ENCODE measurements around the gene JAZF1.

Gene JAZF1

DNA sequence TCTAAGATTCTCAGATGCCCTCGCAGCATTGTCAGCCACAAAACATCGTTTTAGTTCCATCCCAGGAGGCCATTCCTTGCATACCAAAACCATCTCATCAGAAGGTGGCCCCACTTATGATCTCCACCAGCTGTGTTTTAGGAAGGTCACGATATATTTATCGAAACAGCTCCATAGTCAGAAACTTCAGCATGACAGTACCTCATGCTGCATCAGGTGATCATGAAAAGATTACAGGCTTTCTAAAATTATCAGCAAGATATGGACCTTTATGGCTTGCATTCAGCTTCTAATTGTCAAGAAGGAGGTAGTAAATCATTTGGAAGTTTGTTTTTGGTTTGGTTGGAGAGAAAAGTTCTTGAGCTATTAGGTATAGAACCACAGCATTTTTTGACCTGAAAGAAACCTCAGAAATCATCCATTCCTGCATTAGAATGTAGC is 20.0 kb downstream of the JAZF1 start:
- TF ChIP-seq, protein P1, sequence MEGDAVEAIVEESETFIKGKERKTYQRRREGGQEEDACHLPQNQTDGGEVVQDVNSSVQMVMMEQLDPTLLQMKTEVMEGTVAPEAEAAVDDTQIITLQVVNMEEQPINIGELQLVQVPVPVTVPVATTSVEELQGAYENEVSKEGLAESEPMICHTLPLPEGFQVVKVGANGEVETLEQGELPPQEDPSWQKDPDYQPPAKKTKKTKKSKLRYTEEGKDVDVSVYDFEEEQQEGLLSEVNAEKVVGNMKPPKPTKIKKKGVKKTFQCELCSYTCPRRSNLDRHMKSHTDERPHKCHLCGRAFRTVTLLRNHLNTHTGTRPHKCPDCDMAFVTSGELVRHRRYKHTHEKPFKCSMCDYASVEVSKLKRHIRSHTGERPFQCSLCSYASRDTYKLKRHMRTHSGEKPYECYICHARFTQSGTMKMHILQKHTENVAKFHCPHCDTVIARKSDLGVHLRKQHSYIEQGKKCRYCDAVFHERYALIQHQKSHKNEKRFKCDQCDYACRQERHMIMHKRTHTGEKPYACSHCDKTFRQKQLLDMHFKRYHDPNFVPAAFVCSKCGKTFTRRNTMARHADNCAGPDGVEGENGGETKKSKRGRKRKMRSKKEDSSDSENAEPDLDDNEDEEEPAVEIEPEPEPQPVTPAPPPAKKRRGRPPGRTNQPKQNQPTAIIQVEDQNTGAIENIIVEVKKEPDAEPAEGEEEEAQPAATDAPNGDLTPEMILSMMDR (IDR thresholded peaks at IDR 0.05): no peak
- no peaks in the 10 kb centered on the region for H3K36me3 ChIP-seq
- peaks cover 4 to 6% of the 10 kb centered on the region in 2 experiments for H3K4me1 ChIP-seq (ENCODE audit: control insufficient read depth in 1 of 2, insufficient read depth in 1 of 2, low read depth in 1 of 2, low read length in 1 of 2)
- no peaks in the 10 kb centered on the region for H3K27me3 ChIP-seq
- H3K4me3 ChIP-seq (ENCODE audit: low read depth in 1 of 2, low read length in 1 of 2): no peak overlapping the region
- no peaks in the 10 kb centered on the region for H3K9me3 ChIP-seq
- H3K27ac ChIP-seq: no peak overlapping the region

DNA sequence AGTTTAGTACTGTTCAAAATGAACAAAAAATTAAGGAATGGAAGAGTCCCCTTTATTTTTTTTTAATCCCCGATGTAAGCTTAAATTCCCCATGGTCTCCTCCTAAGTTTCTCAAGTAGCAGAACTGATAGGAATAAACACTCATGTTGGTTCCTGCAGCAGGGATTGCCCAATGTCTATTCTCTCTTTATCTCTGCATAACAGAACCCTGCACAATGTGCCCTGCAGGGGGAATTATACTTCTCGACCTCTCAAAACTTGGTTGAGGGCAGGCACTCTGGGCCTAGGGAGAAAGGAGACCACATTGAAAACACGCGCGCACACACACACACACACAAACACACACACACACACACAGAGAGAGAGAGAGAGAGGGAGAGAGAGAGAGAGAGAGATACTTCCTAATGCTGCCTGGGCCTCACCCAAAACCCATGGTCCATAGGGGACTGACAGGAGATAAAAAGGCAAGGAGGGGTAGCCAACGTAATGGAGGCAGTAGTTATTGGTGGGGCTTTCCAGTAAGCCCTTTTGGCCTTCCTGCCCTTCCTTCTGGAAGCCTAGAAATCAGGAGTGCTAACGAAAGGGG is 22.7 kb downstream of the JAZF1 start:
- TF ChIP-seq, protein P1 (IDR thresholded peaks at IDR 0.05): no peak
- H3K4me1 ChIP-seq (ENCODE audit: control insufficient read depth in 1 of 2, insufficient read depth in 1 of 2, low read depth in 1 of 2, low read length in 1 of 2): peaks cover 14% of the 10 kb centered on the region in 2 experiments

DNA sequence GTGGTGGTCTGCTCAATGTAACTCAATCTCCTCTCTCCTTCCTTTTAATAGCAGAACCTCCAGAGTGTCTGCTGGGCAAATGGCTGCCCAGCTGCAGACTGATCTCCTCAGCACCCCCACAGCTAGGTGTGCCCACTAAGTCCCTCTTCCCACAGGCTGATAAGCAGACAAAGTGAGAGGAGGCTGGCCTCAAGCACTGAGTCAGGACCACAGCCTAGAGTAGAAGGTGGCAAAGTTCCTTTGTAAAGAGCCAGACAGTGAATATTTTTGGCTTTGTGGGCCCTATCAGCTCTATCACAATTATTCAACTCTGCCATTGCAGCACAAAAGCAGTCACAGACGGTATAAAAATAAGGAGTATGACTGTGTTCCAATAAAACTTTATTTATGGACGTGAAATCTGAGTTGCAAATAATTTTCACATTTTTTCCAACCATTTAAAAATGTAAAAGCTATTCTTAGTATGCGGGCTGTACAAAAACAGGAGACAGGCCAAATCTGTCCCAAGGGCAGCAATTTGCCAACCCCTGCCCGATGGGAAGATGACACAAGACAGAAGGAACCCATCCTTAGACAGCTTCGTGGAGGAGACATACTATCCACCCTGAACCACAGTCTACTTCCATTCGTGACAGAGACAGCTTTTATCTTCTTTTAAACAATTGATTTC is 23.4 kb downstream of the JAZF1 start:
- H3K4me1 ChIP-seq (ENCODE audit: control insufficient read depth in 1 of 2, insufficient read depth in 1 of 2, low read depth in 1 of 2, low read length in 1 of 2): peaks cover 14% of the 10 kb centered on the region in 2 experiments
- H3K4me3 ChIP-seq (ENCODE audit: low read depth in 1 of 2, low read length in 1 of 2): no peak overlapping the region
- no peaks in the 10 kb centered on the region for H3K36me3 ChIP-seq
- H3K27ac ChIP-seq: no peak overlapping the region
- no peaks in the 10 kb centered on the region for H3K27me3 ChIP-seq
- TF ChIP-seq, protein P1 (IDR thresholded peaks at IDR 0.05): no peak
- no peaks in the 10 kb centered on the region for H3K9me3 ChIP-seq

More for the DNA sequence above, 22.7 kb downstream of the JAZF1 start:
- no peaks in the 10 kb centered on the region for H3K36me3 ChIP-seq
- H3K27me3 ChIP-seq: no peaks in the 10 kb centered on the region
- H3K27ac ChIP-seq: no peak overlapping the region
- H3K9me3 ChIP-seq: no peaks in the 10 kb centered on the region
- H3K4me3 ChIP-seq (ENCODE audit: low read depth in 1 of 2, low read length in 1 of 2): no peak overlapping the region

DNA sequence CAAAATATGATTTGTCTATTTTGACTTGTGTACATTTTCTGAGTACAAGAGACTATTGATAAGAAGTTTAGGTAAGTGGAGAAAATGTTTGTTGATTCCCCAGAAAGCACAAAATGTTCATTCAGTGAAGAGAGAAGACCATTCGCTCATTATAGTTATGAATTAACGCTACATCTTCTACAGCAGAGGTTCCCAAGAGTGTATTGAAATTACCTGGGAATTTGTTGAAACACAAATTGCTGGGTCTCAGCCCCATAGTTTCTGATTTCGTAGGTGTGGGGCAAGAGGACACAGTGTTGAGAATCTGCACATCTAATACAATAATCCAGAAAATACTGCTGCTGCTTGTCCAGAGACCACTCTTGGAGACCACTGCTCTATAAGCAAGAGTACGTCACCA is 24.2 kb downstream of the JAZF1 start:
- Histone ChIP-seq H3K36me3 (no peaks in the 10 kb centered on the region), H3K27me3 (no peaks in the 10 kb centered on the region), H3K27ac (no peak overlapping the region), H3K9me3 (no peaks in the 10 kb centered on the region), H3K4me3 (ENCODE audit: low read depth in 1 of 2, low read length in 1 of 2) (no peak overlapping the region), H3K4me1 (ENCODE audit: control insufficient read depth in 1 of 2, insufficient read depth in 1 of 2, low read depth in 1 of 2, low read length in 1 of 2) (peaks cover 14% of the 10 kb centered on the region in 2 experiments)
- TF ChIP-seq, protein P1 (IDR thresholded peaks at IDR 0.05): no peak

DNA sequence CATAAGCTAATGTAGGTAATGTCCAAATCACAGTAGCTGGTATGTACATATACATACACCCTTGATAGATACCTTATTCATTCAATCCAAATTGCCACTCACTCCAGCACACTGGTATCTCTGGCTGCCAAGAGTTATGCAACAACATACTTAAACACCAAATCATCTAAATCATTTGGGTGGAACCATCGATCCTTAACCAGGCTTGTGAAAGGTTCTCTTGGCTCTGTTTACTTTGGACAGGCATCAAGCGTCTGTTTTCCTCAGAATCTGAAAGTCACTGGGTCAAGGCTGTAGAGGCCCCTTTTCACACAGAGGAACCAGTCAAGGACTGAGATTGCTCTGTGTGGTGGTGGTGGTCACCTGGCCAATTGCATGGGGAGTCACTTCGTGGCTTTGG is 24.6 kb downstream of the JAZF1 start:
- TF ChIP-seq, protein P1 (IDR thresholded peaks at IDR 0.05): no peak
- no peaks in the 10 kb centered on the region for H3K9me3 ChIP-seq
- no peak overlapping the region for H3K27ac ChIP-seq
- peaks cover 14% of the 10 kb centered on the region in 2 experiments for H3K4me1 ChIP-seq (ENCODE audit: control insufficient read depth in 1 of 2, insufficient read depth in 1 of 2, low read depth in 1 of 2, low read length in 1 of 2)
- H3K27me3 ChIP-seq: no peaks in the 10 kb centered on the region
- no peaks in the 10 kb centered on the region for H3K36me3 ChIP-seq
- no peak overlapping the region for H3K4me3 ChIP-seq (ENCODE audit: low read depth in 1 of 2, low read length in 1 of 2)
